K562 (cell line): Measurements from ENCODE around the gene SEC22C. TPM values are rescaled to one million over a fixed set of nuclear protein-coding genes. Genes with fewer than 3 reads are reported as not detected.

Source experiments
- DPF2 ChIP-seq: fragments of 450-650 bp; IDR thresholded peaks from 2 replicates; pipeline ENCODE4 v1.6.1; 2016
- E2F6 ChIP-seq, 2 experiments: IDR thresholded peaks; 2 replicates each; pipeline ENCODE4 v1.6.1; 2011; ENCODE audit warnings: borderline replicate concordance in 1 of 2, control low read depth in 1 of 2, low read depth in 1 of 2, low read length in 1 of 2, mild to moderate bottlenecking in 1 of 2, mixed read lengths in 1 of 2, moderate library complexity in 1 of 2; ENCODE audit not compliant: insufficient read depth in 1 of 2, insufficient read length in 1 of 2, poor library complexity in 1 of 2, severe bottlenecking in 1 of 2; ENCODE audit errors: extremely low read depth in 1 of 2
- EP400 ChIP-seq: fragments of 450-650 bp; IDR thresholded peaks from 2 replicates; pipeline ENCODE4 v1.6.1; 2017; ENCODE audit warnings: antibody characterized with exemption, mild to moderate bottlenecking, moderate library complexity
- EZH2 ChIP-seq: IDR thresholded peaks from 2 replicates; pipeline ENCODE4 v1.6.1; 2012; ENCODE audit warnings: low read depth, mild to moderate bottlenecking, inconsistent platforms, low read length, borderline replicate concordance
- HDGF ChIP-seq: fragments of 450-650 bp; IDR thresholded peaks from 2 replicates; pipeline ENCODE4 v1.6.1; 2016
- PCBP1 ChIP-seq: fragments of 200-400 bp; formaldehyde crosslinking; IDR thresholded peaks from 2 replicates; pipeline ENCODE4 v1.6.1; 2018; ENCODE audit warnings: mild to moderate bottlenecking, low read depth, low read length; ENCODE audit not compliant: poor library complexity, severe bottlenecking
- POLR2B ChIP-seq: fragments of 450-650 bp; IDR thresholded peaks from 2 replicates; pipeline ENCODE4 v1.6.1; 2018; ENCODE audit warnings: low read depth; ENCODE audit not compliant: partially characterized antibody
- PURB ChIP-seq: sonication (generic); formaldehyde crosslinking; IDR thresholded peaks from 2 replicates; pipeline ENCODE4 v1.9.0; 2021; ENCODE audit warnings: low read depth, mild to moderate bottlenecking, missing genetic modification reagents
- RBM22 ChIP-seq: fragments of 200-400 bp; formaldehyde crosslinking; IDR thresholded peaks from 2 replicates; pipeline ENCODE4 v1.6.1; 2018; ENCODE audit warnings: low read length, low read depth; ENCODE audit not compliant: poor library complexity, severe bottlenecking
- THAP7 ChIP-seq: fragments of 250-450 bp; sonication (Bioruptor Pico); IDR thresholded peaks from 2 replicates; pipeline ENCODE4 v1.5.0; 2021
- ZNF318 ChIP-seq, 2 experiments: fragments of 450-650 bp; IDR thresholded peaks; 2 replicates each; pipeline ENCODE4 v1.6.1; 2016; ENCODE audit warnings: mild to moderate bottlenecking in 2 of 2, borderline replicate concordance in 1 of 2, low read depth in 1 of 2, moderate library complexity in 1 of 2
- ZNF717 ChIP-seq: fragments of 250-450 bp; sonication (Bioruptor Pico); IDR thresholded peaks from 2 replicates; pipeline ENCODE4 v1.5.0; 2021
- polyA plus RNA-seq, 8 experiments: library from polyadenylated mRNA; depleted of rRNA in 4 of 8; stranded (reverse) in 5 of 8; unstranded in 3 of 8; fragments of >200 nt; fragmentation: Nextera tagmentation in 2 of 8; fragmentation: Illumina TruSeq in 1 of 8; extraction: Ambion mirVana in 2 of 8; extraction: Trizol in 1 of 8; gene quantifications; 2 replicates each; pipeline versions ENCODE4 v1.2.1 to v1.2.3, GENCODE V29; 2011 to 2014; ENCODE audit warnings: inconsistent platforms in 1 of 8, missing spikeins in 1 of 8
- total RNA-seq, 7 experiments: library from RNA; depleted of rRNA in 6 of 7; stranded (reverse); fragments of >200 nt in 6 of 7; fragmentation: Illumina TruSeq in 2 of 7; extraction: Trizol in 2 of 7; gene quantifications; 2 replicates each; pipeline versions ENCODE4 v1.2.1 to v1.2.3, GENCODE V29; 2011 to 2021; ENCODE audit warnings: low replicate concordance in 1 of 7
- TF ChIP-seq, protein P1 (sequence below): sonication (generic); formaldehyde crosslinking; IDR thresholded peaks from 2 replicates; pipeline ENCODE4 v1.8.1; 2023; ENCODE audit warnings: mild to moderate bottlenecking, missing genetic modification reagents
- TF ChIP-seq, protein P2 (sequence below): fragments of 250-450 bp; sonication (Bioruptor Pico); IDR thresholded peaks from 2 replicates; pipeline ENCODE4 v1.4.0; 2020

The SEC22C gene
- total and polyA plus RNA-seq, 9 of the 15 experiments (the other 6 are each of a cell fraction or from before 2014, with no cell fraction given), result 35.6 to 68.4 (median 50.7) TPM

GRCh38 chr3:42605546-42606173 is 23.9 kb upstream of the SEC22C start (continued):
- TF ChIP-seq ZNF717 (no peak), PCBP1 (no peak), E2F6 (IDR thresholded peaks at IDR 0.05; ENCODE audit: borderline replicate concordance in 1 of 2, extremely low read depth in 1 of 2, insufficient read depth in 1 of 2, insufficient read length in 1 of 2, low read depth in 1 of 2, low read length in 1 of 2, poor library complexity in 1 of 2, severe bottlenecking in 1 of 2) (no peak), PURB (no peak), EZH2 (no peak), RBM22 (no peak), DPF2 (peak; percentile 97), ZNF318 (IDR thresholded peaks at IDR 0.05; ENCODE audit: borderline replicate concordance in 1 of 2, low read depth in 1 of 2) (no peak), HDGF (no peak), POLR2B (no peak), THAP7 (CRISPR knock-in tag) (no peak), EP400 (peak; percentile 55; the same call in 1 of the 2 replicates)
- TF ChIP-seq, protein P1, sequence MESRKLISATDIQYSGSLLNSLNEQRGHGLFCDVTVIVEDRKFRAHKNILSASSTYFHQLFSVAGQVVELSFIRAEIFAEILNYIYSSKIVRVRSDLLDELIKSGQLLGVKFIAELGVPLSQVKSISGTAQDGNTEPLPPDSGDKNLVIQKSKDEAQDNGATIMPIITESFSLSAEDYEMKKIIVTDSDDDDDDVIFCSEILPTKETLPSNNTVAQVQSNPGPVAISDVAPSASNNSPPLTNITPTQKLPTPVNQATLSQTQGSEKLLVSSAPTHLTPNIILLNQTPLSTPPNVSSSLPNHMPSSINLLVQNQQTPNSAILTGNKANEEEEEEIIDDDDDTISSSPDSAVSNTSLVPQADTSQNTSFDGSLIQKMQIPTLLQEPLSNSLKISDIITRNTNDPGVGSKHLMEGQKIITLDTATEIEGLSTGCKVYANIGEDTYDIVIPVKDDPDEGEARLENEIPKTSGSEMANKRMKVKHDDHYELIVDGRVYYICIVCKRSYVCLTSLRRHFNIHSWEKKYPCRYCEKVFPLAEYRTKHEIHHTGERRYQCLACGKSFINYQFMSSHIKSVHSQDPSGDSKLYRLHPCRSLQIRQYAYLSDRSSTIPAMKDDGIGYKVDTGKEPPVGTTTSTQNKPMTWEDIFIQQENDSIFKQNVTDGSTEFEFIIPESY (CRISPR knock-in tag), result 0 out of 2 replicates have a peak, but pooled peaks have one; percentile 18
- TF ChIP-seq, protein P2, sequence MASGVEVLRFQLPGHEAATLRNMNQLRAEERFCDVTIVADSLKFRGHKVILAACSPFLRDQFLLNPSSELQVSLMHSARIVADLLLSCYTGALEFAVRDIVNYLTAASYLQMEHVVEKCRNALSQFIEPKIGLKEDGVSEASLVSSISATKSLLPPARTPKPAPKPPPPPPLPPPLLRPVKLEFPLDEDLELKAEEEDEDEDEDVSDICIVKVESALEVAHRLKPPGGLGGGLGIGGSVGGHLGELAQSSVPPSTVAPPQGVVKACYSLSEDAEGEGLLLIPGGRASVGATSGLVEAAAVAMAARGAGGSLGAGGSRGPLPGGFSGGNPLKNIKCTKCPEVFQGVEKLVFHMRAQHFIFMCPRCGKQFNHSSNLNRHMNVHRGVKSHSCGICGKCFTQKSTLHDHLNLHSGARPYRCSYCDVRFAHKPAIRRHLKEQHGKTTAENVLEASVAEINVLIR, result no peak
